ENCODE results near the gene PHF13.
A peak's percentile ranks its signal among the peaks of the same experiment; 100 is the strongest.

PHF13 gene

DNA sequence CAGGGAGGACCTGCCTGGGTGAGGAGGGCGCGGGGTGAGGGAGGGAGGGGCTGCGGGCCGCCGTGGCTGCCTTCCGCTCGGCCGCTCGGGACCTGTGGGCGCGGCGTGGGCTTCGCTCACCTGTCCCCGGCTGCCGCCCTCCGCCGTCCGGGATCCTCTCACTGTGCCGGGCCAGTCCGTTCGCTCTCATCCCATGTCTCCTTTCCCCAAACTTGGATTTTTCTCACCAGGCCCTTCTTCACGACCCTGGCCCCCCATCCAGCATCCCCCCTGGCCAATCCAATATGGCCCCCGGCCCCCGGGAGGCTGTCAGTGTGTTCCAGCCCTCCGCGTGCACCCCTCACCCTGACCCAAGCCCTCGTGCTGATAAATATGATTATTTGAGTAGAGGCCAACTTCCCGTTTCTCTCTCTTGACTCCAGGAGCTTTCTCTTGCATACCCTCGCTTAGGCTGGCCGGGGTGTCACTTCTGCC lies 33.4 kb upstream of the PHF13 start:
- DNase-seq (ENCODE audit: low read depth, low spot score), result no peak
- POLR2A ChIA-PET, result interaction anchor here (0.6 to 1.2 kb wide), 8 partner anchors 18 to 86 kb away, joined by 3 to 6 read pairs (median 5); partner anchors contain the start of genes KLHL21 and TAS1R1

DNA sequence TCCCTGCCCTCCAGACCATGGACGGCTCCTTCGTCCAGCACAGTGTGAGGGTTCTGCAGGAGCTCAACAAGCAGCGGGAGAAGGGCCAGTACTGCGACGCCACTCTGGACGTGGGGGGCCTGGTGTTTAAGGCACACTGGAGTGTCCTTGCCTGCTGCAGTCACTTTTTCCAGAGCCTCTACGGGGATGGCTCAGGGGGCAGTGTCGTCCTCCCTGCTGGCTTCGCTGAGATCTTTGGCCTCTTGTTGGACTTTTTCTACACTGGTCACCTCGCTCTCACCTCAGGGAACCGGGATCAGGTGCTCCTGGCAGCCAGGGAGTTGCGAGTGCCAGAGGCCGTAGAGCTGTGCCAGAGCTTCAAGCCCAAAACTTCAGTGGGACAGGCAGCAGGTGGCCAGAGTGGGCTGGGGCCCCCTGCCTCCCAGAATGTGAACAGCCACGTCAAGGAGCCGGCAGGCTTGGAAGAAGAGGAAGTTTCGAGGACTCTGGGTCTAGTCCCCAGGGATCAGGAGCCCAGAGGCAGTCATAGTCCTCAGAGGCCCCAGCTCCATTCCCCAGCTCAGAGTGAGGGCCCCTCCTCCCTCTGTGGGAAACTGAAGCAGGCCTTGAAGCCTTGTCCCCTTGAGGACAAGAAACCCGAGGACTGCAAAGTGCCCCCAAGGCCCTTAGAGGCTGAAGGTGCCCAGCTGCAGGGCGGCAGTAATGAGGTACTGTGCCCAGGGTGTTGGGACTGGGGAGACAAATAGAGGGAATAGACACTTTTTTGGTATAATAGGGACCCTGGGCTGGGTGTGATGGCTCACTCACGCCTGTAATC lies 32.7 kb upstream of the PHF13 start:
- H3K4me3 ChIP-seq (ENCODE audit: low read depth, low read length), result peak overlapping the region; percentile 87
- ChIA-PET POLR2A (interaction anchor here (0.8 to 1.2 kb wide), 3 partner anchors 15 to 86 kb away, joined by 3 to 5 read pairs (median 3); no protein-coding TSS in a partner anchor), CTCF (interaction anchor here (1.2 to 9.5 kb wide), 5 partner anchors 27 to 120 kb away, joined by 3 to 68 read pairs (median 3); partner anchors contain the start of genes DNAJC11, NOL9, PLEKHG5 and TAS1R1)
- DNase-seq (ENCODE audit: low read depth, low spot score), result no peak
- TF ChIP-seq, protein P1, sequence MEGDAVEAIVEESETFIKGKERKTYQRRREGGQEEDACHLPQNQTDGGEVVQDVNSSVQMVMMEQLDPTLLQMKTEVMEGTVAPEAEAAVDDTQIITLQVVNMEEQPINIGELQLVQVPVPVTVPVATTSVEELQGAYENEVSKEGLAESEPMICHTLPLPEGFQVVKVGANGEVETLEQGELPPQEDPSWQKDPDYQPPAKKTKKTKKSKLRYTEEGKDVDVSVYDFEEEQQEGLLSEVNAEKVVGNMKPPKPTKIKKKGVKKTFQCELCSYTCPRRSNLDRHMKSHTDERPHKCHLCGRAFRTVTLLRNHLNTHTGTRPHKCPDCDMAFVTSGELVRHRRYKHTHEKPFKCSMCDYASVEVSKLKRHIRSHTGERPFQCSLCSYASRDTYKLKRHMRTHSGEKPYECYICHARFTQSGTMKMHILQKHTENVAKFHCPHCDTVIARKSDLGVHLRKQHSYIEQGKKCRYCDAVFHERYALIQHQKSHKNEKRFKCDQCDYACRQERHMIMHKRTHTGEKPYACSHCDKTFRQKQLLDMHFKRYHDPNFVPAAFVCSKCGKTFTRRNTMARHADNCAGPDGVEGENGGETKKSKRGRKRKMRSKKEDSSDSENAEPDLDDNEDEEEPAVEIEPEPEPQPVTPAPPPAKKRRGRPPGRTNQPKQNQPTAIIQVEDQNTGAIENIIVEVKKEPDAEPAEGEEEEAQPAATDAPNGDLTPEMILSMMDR (IDR thresholded peaks at IDR 0.05; ENCODE audit: insufficient read depth, low read length, missing control alignments), result no peak

More for the DNA sequence above, 33.4 kb upstream of the PHF13 start:
- H3K4me3 ChIP-seq (ENCODE audit: low read depth, low read length), result peak overlapping the region; percentile 87
- CTCF ChIA-PET, result interaction anchor here (1.2 to 9.5 kb wide), 4 partner anchors 26 to 121 kb away, joined by 3 to 68 read pairs (median 22); partner anchors contain the start of genes DNAJC11, NOL9, PLEKHG5 and TAS1R1
- TF ChIP-seq, protein P1 (IDR thresholded peaks at IDR 0.05; ENCODE audit: insufficient read depth, low read length, missing control alignments), result no peak

GRCh38 chr1:6581561-6582305 lies 31.8 kb upstream of the PHF13 start:
- no peak for DNase-seq (ENCODE audit: low read depth, low spot score)
- ChIA-PET POLR2A (interaction anchor here (0.8 kb wide), 1 partner anchor 14 kb away, joined by 3 read pairs; no protein-coding TSS in a partner anchor), CTCF (interaction anchor here (1.3 to 9.5 kb wide), 3 partner anchors 28 to 93 kb away, joined by 3 to 68 read pairs (median 40); partner anchors contain the start of genes NOL9, PLEKHG5 and TAS1R1)
- no peak overlapping the region for H3K4me3 ChIP-seq (ENCODE audit: low read depth, low read length)
- TF ChIP-seq, protein P1 (IDR thresholded peaks at IDR 0.05; ENCODE audit: insufficient read depth, low read length, missing control alignments), result no peak

- ChIA-PET CTCF (interaction anchor here (6.9 to 9.5 kb wide), 2 partner anchors 29 to 94 kb away, joined by 40 to 68 read pairs; partner anchors contain the start of genes NOL9, PLEKHG5 and TAS1R1), POLR2A (no interaction called here)
- TF ChIP-seq, protein P1 (IDR thresholded peaks at IDR 0.05; ENCODE audit: insufficient read depth, low read length, missing control alignments), result no peak
- no peak overlapping the region for H3K4me3 ChIP-seq (ENCODE audit: low read depth, low read length)
- DNase-seq (ENCODE audit: low read depth, low spot score), result no peak
Observed at GRCh38 chr1:6582370-6582769, 31.2 kb upstream of the PHF13 start.

DNA sequence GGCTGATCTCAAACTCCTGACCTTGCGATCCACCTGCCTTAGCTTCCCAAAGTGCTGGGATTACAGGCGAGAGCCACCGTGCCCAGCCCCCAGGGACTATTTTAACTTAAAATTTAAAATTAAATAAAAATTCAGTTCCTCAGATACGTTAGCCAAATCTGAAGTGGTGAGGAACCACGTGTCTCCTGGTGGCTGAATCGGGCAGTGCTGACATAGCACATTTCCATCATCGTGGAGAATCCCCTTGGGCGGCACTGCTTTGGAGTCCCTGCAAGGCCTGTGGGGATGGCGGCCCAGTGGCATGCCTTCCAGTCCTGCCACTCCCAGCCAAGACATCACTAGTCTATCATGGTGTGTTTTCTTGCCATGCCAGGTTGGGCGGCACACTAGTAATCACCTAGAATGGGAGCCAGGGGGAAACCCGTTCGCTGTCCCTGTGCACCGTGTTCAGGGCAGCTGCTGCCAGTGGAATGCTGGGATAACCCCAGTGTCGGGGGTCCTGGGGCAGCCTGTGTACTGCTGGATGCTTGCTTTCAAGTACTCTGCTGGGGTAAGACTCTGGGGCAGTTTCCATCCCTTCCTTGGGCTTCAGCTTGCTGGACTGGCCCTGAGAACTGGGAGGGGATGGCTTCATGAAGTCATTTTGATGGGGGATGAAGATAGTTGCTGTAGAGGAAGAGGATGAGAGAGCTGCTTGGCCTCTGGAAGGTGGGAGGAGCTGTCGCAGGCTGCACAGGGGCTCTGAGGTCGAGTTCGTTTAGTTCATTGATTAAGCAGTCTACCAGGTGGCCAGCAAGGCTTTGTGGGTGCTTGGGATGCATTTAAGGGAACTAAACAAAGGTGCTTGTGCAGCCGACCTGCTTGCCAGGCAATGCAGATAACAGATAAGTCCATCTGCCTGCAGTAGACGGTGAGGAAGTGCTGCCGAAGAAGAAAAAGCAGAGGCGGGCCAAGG lies 29.1 kb upstream of the PHF13 start:
- no peak for DNase-seq (ENCODE audit: low read depth, low spot score)
- H3K4me3 ChIP-seq (ENCODE audit: low read depth, low read length), result no peak overlapping the region
- TF ChIP-seq, protein P1 (IDR thresholded peaks at IDR 0.05; ENCODE audit: insufficient read depth, low read length, missing control alignments), result no peak
- ChIA-PET CTCF (interaction anchor here (1.1 to 9.5 kb wide), 5 partner anchors 8 to 31 kb away, joined by 3 to 68 read pairs (median 4); partner anchors contain the start of genes NOL9 and TAS1R1), POLR2A (no interaction called here)
